Measurements from ENCODE around the gene PLCL2.

PLCL2 gene

GRCh38 chr3:17130956-17131355 is 246.2 kb downstream of the PLCL2 start:
- Histone ChIP-seq H3K4me3 (replicated peaks; ENCODE audit: low read depth, low read length) (no peak overlapping the region), H3K36me3 (ENCODE audit: control insufficient read depth, insufficient read depth, low read length) (no peaks in the 10 kb centered on the region), H3K27me3 (replicated peaks; ENCODE audit: control insufficient read depth, insufficient read depth, low read length) (no peaks in the 10 kb centered on the region)
- TF ChIP-seq, protein P1, sequence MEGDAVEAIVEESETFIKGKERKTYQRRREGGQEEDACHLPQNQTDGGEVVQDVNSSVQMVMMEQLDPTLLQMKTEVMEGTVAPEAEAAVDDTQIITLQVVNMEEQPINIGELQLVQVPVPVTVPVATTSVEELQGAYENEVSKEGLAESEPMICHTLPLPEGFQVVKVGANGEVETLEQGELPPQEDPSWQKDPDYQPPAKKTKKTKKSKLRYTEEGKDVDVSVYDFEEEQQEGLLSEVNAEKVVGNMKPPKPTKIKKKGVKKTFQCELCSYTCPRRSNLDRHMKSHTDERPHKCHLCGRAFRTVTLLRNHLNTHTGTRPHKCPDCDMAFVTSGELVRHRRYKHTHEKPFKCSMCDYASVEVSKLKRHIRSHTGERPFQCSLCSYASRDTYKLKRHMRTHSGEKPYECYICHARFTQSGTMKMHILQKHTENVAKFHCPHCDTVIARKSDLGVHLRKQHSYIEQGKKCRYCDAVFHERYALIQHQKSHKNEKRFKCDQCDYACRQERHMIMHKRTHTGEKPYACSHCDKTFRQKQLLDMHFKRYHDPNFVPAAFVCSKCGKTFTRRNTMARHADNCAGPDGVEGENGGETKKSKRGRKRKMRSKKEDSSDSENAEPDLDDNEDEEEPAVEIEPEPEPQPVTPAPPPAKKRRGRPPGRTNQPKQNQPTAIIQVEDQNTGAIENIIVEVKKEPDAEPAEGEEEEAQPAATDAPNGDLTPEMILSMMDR (IDR thresholded peaks at IDR 0.05; ENCODE audit: insufficient read depth, low read length, poor library complexity, severe bottlenecking), result no peak
- DNase-seq (ENCODE audit: extremely low read depth, insufficient read length), result no peak

- no peak for DNase-seq (ENCODE audit: extremely low read depth, insufficient read length)
- TF ChIP-seq, protein P1 (IDR thresholded peaks at IDR 0.05; ENCODE audit: insufficient read depth, low read length, poor library complexity, severe bottlenecking), result no peak
- no peak overlapping the region for H3K4me3 ChIP-seq (replicated peaks; ENCODE audit: low read depth, low read length)
Observed at GRCh38 chr3:17132286-17133115, 247.7 kb downstream of the PLCL2 start.

DNA sequence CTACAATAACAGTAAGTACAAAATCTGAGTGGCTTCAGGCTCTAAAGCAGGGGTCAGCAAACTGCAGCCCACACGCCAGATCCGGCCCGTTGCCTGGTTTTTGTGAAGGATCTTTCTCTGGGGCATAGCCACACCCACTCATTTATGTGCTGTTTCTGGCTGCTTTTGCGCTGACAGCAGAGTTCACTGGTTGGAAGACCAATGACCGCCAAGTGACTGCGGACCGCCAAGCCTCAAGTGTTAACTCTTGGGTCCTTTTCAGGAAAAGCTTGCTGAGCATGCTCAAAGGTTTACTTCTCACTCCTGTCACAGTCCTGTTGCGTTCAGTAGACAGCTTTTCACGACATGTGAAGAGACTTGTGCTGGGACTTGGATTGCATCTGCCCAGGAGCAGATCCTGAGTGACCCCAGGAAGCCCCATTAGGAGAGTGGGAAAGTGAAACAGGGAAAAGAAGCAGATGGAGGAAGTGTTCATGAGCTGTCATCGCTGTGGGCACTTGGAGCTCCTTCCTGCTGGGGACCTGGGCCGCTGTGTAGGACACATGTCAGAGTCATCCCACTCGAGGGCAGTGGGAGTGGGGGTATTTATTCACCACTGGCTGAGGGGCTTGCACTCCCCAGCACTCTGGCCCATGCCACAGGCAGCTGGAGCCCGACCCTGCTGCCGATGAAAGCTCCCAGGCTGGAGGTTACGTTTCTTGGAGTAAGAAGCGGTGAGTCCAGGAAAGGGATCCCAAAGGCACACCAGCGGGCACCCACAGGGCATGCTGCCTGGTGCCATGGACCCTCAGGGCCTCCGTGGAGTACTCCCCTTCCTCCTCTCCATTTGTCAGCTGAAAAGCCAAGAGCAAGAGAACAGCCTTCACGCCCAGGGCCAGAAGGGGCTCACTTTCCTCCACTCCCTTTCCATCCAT is 249.1 kb downstream of the PLCL2 start:
- DNase-seq (ENCODE audit: extremely low read depth, insufficient read length), result no peak
- no peaks in the 10 kb centered on the region for H3K27me3 ChIP-seq (replicated peaks; ENCODE audit: control insufficient read depth, insufficient read depth, low read length)
- no peaks in the 10 kb centered on the region for H3K36me3 ChIP-seq (ENCODE audit: control insufficient read depth, insufficient read depth, low read length)
- H3K4me3 ChIP-seq (replicated peaks; ENCODE audit: low read depth, low read length), result no peak overlapping the region
- TF ChIP-seq, protein P1 (IDR thresholded peaks at IDR 0.05; ENCODE audit: insufficient read depth, low read length, poor library complexity, severe bottlenecking), result no peak

More at GRCh38 chr3:17132286-17133115, 247.7 kb downstream of the PLCL2 start:
- Histone ChIP-seq H3K27me3 (replicated peaks; ENCODE audit: control insufficient read depth, insufficient read depth, low read length) (no peaks in the 10 kb centered on the region), H3K36me3 (ENCODE audit: control insufficient read depth, insufficient read depth, low read length) (no peaks in the 10 kb centered on the region)

- Histone ChIP-seq H3K27me3 (replicated peaks; ENCODE audit: control insufficient read depth, insufficient read depth, low read length) (no peaks in the 10 kb centered on the region), H3K4me3 (replicated peaks; ENCODE audit: low read depth, low read length) (no peak overlapping the region), H3K36me3 (ENCODE audit: control insufficient read depth, insufficient read depth, low read length) (no peaks in the 10 kb centered on the region)
- TF ChIP-seq, protein P1 (IDR thresholded peaks at IDR 0.05; ENCODE audit: insufficient read depth, low read length, poor library complexity, severe bottlenecking), result no peak
- no peak for DNase-seq (ENCODE audit: extremely low read depth, insufficient read length)
Observed at GRCh38 chr3:17135696-17136095, 250.9 kb downstream of the PLCL2 start.

GRCh38 chr3:17136136-17136721 is 251.5 kb downstream of the PLCL2 start:
- Histone ChIP-seq H3K27me3 (replicated peaks; ENCODE audit: control insufficient read depth, insufficient read depth, low read length) (no peaks in the 10 kb centered on the region), H3K36me3 (ENCODE audit: control insufficient read depth, insufficient read depth, low read length) (no peaks in the 10 kb centered on the region), H3K4me3 (replicated peaks; ENCODE audit: low read depth, low read length) (no peak overlapping the region)
- DNase-seq (ENCODE audit: extremely low read depth, insufficient read length), result no peak
- TF ChIP-seq, protein P1 (IDR thresholded peaks at IDR 0.05; ENCODE audit: insufficient read depth, low read length, poor library complexity, severe bottlenecking), result no peak

All from GM06990 (cell line).